ENCODE measurements around the gene KRT3. TPM values are rescaled to one million over a fixed set of nuclear protein-coding genes. Genes with fewer than 3 reads are reported as not detected.

KRT3 gene
- total and polyA plus RNA-seq, 10 donors, result not detected

DNA sequence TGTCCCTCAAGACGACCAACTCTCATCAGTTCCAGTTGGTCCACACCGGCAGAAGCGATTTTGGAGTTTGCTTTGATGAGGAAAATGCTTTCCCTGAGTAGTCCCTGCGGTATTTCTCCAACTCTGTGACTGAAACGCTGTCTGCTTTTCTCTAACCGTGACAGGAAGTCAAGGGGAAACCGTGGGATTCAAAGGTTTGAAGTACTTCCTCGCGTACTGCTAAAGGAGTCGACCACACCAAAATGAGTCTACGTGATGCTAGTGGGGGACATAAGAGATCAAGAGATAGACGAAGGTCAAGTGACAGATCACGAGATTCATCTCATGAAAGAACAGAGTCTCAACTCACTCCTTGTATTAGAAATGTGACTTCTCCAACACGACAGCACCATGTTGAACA, 47.3 kb downstream of the KRT3 start:
- Histone ChIP-seq H3K4me1 (no peaks in the 10 kb centered on the region), H3K27ac (no peak overlapping the region), H3K4me3 (no peak overlapping the region), H3K36me3 (no peaks in the 10 kb centered on the region), H3K9me3 (no peaks in the 10 kb centered on the region), H3K27me3 (replicated peaks in 1 of 7) (peaks cover 0 to 26% (median 0%) of the 10 kb centered on the region in 7 donors)
- WGBS, 5 donors, result 28 to 36% (median 29%) methylated on average over 14 of the region's 14 CpGs
- DNase-seq, result no peak
- TF ChIP-seq POLR2AphosphoS5 (IDR thresholded peaks at IDR 0.05), result no peak
- TF ChIP-seq, protein P1, sequence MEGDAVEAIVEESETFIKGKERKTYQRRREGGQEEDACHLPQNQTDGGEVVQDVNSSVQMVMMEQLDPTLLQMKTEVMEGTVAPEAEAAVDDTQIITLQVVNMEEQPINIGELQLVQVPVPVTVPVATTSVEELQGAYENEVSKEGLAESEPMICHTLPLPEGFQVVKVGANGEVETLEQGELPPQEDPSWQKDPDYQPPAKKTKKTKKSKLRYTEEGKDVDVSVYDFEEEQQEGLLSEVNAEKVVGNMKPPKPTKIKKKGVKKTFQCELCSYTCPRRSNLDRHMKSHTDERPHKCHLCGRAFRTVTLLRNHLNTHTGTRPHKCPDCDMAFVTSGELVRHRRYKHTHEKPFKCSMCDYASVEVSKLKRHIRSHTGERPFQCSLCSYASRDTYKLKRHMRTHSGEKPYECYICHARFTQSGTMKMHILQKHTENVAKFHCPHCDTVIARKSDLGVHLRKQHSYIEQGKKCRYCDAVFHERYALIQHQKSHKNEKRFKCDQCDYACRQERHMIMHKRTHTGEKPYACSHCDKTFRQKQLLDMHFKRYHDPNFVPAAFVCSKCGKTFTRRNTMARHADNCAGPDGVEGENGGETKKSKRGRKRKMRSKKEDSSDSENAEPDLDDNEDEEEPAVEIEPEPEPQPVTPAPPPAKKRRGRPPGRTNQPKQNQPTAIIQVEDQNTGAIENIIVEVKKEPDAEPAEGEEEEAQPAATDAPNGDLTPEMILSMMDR (IDR thresholded peaks at IDR 0.05 in 8 of 11, conservative IDR thresholded peaks at IDR 0.05 in 3 of 11), result no peak
- no peak for TF ChIP-seq POLR2A (IDR thresholded peaks at IDR 0.05)
- intact Hi-C loops (cut with DNase I; ENCODE audit: low total_unique reads), result no loop called here

DNA sequence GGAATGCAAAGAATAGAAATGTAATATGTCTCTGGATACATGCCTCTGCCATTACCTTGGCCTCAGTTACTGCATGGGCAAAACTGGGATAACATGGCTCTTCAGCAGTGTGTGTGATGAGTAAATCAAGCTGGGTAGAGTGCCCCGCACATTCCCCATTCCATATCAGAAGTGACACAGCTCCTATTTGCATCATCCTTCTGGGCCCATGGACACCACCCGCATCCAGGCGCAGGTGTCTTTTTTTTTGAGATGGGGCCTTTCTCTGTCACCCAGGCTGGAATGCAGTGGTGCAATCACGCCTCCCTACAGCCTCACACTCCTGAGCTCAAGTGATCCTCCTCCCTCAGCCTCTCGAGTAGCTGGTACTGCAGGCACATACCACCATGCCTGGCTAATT, 50.4 kb downstream of the KRT3 start:
- 71 to 93% (median 84%) methylated on average over 5 of the region's 5 CpGs for WGBS, 5 donors
- H3K4me1 ChIP-seq, result no peaks in the 10 kb centered on the region
- H3K9me3 ChIP-seq, result no peaks in the 10 kb centered on the region
- no peak overlapping the region for H3K4me3 ChIP-seq
- DNase-seq, result no peak
- H3K27ac ChIP-seq, result no peak overlapping the region
- H3K27me3 ChIP-seq (replicated peaks in 1 of 7), result peaks cover 0 to 31% (median 0%) of the 10 kb centered on the region in 7 donors
- intact Hi-C loops (cut with DNase I; ENCODE audit: low total_unique reads), result no loop called here
- TF ChIP-seq POLR2AphosphoS5 (IDR thresholded peaks at IDR 0.05) (no peak), POLR2A (IDR thresholded peaks at IDR 0.05) (no peak)
- TF ChIP-seq, protein P1 (IDR thresholded peaks at IDR 0.05 in 8 of 11, conservative IDR thresholded peaks at IDR 0.05 in 3 of 11), result no peak
- no peaks in the 10 kb centered on the region for H3K36me3 ChIP-seq

DNA sequence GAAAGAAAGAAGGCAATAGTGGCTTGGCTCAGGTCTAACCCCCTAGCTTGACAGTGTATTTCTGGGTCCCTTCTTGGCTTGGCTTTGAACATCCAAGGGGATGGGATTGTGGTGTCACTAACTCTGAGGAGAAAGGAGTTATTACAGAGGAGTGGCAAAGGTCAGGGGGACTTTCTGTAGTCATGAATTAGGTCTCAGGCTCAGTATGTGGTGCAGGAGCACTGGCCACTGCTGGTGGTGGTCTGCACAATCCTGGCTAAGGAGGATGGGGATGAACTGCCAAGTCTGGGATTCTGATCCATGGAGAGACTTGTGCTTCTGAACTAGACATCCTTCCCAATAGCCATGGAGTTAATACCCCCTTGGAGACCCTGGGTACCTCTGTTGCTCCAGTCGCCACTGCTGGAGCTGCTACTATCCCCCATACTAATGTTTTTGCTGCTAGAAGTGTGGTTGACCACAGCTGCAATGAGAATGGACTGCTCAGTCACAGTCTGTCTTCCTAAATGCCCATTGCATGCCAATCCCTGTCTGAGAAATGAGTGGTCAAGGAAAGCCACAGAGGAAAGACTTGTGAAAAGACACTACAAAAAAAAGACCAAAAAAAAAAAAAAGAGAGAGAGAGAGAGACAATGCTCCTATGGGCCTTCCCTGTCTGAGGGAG, 51.3 kb downstream of the KRT3 start:
- intact Hi-C loops (cut with DNase I; ENCODE audit: low total_unique reads), result no loop called here
- TF ChIP-seq POLR2AphosphoS5 (IDR thresholded peaks at IDR 0.05) (no peak), POLR2A (IDR thresholded peaks at IDR 0.05) (no peak)
- TF ChIP-seq, protein P1 (IDR thresholded peaks at IDR 0.05 in 8 of 11, conservative IDR thresholded peaks at IDR 0.05 in 3 of 11), result no peak

DNA sequence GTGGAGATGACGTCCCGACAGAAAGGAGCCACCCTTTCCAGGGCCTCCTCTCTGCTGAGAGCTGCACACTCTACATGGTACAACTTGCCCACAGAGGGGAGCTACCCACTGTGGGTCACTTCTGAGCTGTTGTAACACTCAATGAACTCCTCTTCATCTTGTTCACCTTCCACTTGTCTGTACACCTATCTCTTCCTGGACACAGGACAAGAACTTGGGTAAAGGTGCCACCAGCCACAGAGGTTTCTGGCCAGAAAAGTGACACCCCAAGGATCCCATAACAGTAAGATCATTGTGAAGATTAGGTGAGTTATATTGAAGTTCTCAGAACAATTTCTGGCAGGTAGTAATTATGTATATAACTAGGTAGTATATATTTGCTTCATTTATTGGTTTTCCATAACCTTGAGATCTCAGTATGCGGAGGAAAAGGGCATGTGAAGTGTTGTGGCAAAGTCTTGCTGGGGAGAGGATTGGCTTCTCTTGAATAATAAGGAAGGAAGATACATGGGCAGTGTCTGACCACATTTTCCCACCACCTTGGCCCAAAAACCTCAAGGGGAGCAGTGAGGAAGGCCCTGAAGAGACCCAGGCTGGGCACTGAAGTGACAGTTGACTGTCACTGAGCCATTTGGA, 53.0 kb downstream of the KRT3 start:
- TF ChIP-seq POLR2AphosphoS5 (IDR thresholded peaks at IDR 0.05) (no peak), POLR2A (IDR thresholded peaks at IDR 0.05) (no peak)
- TF ChIP-seq, protein P1 (IDR thresholded peaks at IDR 0.05 in 8 of 11, conservative IDR thresholded peaks at IDR 0.05 in 3 of 11), result no peak
- intact Hi-C loops (cut with DNase I; ENCODE audit: low total_unique reads), result no loop called here
- Histone ChIP-seq H3K27ac (no peak overlapping the region), H3K9me3 (no peaks in the 10 kb centered on the region), H3K36me3 (no peaks in the 10 kb centered on the region), H3K27me3 (replicated peaks in 1 of 7) (peaks cover 0 to 48% (median 0%) of the 10 kb centered on the region in 7 donors), H3K4me1 (no peaks in the 10 kb centered on the region), H3K4me3 (no peak overlapping the region)
- WGBS, 5 donors, result 78 to 92% (median 82%) methylated on average over 3 of the region's 3 CpGs
- DNase-seq, result no peak

More for the DNA sequence above, 51.3 kb downstream of the KRT3 start:
- H3K27me3 ChIP-seq (replicated peaks in 1 of 7), result peaks cover 0 to 39% (median 0%) of the 10 kb centered on the region in 7 donors
- no peaks in the 10 kb centered on the region for H3K9me3 ChIP-seq
- no peak overlapping the region for H3K4me3 ChIP-seq
- no peak for DNase-seq
- no peak overlapping the region for H3K27ac ChIP-seq
- H3K36me3 ChIP-seq, result no peaks in the 10 kb centered on the region
- H3K4me1 ChIP-seq, result no peaks in the 10 kb centered on the region
- 56 to 71% (median 65%) methylated on average over 1 of the region's 1 CpG; no CpG with 5 or more reads in 1 of the 5 donors for WGBS, 5 donors

All from spleen (tissue), 11 donors.